ENCODE measurements around the gene NEK10. TPM values are rescaled to one million over a fixed set of nuclear protein-coding genes. Genes with fewer than 3 reads are reported as not detected.

The NEK10 gene
- total RNA-seq, 1 experiment from 2014 or later: 0.66 TPM

DNA sequence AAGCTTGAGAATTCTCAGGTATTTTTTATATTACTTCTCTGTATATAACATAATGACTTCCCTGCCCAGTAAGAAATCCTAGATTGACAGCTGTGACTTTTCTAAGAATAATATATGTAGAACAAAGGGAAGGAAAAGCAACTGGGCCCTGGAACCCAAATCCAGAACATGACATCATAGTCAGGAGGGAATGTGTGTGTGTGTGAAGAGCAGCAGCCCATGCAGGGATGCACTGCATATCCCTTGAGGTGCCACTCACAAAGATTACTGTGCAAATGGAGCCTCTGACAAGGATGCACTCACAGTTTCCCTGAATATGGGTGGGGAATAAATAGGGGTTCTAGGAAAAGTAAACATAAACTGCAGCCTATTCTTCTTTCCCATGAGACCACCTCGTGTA, 279.5 kb downstream of the NEK10 start:
- H4K91ac ChIP-seq (ENCODE audit: insufficient read length, low read depth, low read length): no peak overlapping the region
- no peak overlapping the region for H2BK120ac ChIP-seq (ENCODE audit: low read depth, low read length, poor library complexity, severe bottlenecking)
- no peak overlapping the region for H2AFZ ChIP-seq (ENCODE audit: low read length)
- no peaks in the 10 kb centered on the region for H3K9me3 ChIP-seq (ENCODE audit: control insufficient read depth, low read depth, low read length)
- H3T11ph ChIP-seq (ENCODE audit: low read length): no peak overlapping the region
- H4K8ac ChIP-seq (replicated peaks; ENCODE audit: insufficient read length, low read depth, low read length): no peak overlapping the region
- no peaks in the 10 kb centered on the region for H3K23me2 ChIP-seq (ENCODE audit: insufficient read length, low read depth, low read length, poor library complexity, severe bottlenecking)
- no peaks in the 10 kb centered on the region for H3K27me3 ChIP-seq (ENCODE audit: insufficient read depth, low read length)
- no peak overlapping the region for H3K56ac ChIP-seq (ENCODE audit: insufficient read length, low read depth, low read length)
- H4K5ac ChIP-seq (ENCODE audit: insufficient read length, low read depth, low read length): no peak overlapping the region
- peaks cover 0 to 4% (median 0%) of the 10 kb centered on the region in 3 experiments; a peak in 1 of 7 replicates for H3K36me3 Mint-ChIP-seq (ENCODE audit: insufficient read depth in 1 of 3, low read depth in 3 of 3)
- no peaks in the 10 kb centered on the region for H3K79me1 ChIP-seq (ENCODE audit: insufficient read depth, low read depth, low read length, poor library complexity, severe bottlenecking)
- no peak overlapping the region for H2BK12ac ChIP-seq (ENCODE audit: insufficient read length, low read depth, low read length)
- H3K27me3 Mint-ChIP-seq (ENCODE audit: low read depth): no peaks in the 10 kb centered on the region
- H3K14ac ChIP-seq (ENCODE audit: insufficient read depth, low read length): no peak overlapping the region
- H2BK20ac ChIP-seq (ENCODE audit: low read depth, low read length, poor library complexity, severe bottlenecking): no peak overlapping the region
- H3K27ac ChIP-seq (ENCODE audit: insufficient read length, low read depth, low read length): no peak overlapping the region
- no peak overlapping the region for H3K4me2 ChIP-seq (ENCODE audit: insufficient read depth, insufficient read length, low read length)
- H3K9me3 Mint-ChIP-seq: peaks cover 0 to 7% of the 10 kb centered on the region in 2 experiments; a peak in 3 of 5 replicates
- H3K4me1 Mint-ChIP-seq: peaks cover 4 to 7% of the 10 kb centered on the region in 2 experiments
- no peak overlapping the region for H3K27ac Mint-ChIP-seq
- H3K9ac ChIP-seq (ENCODE audit: extremely low read depth, insufficient read length, low read length): no peak overlapping the region
- DNase-seq: no peak
- no peaks in the 10 kb centered on the region for H4K20me1 ChIP-seq (ENCODE audit: control insufficient read depth, insufficient read depth, insufficient read length)
- H3K79me2 ChIP-seq (ENCODE audit: insufficient read depth, low read length): no peaks in the 10 kb centered on the region
- no peak overlapping the region for H2AK5ac ChIP-seq (ENCODE audit: insufficient read length, low read length)
- TF ChIP-seq, protein P1, sequence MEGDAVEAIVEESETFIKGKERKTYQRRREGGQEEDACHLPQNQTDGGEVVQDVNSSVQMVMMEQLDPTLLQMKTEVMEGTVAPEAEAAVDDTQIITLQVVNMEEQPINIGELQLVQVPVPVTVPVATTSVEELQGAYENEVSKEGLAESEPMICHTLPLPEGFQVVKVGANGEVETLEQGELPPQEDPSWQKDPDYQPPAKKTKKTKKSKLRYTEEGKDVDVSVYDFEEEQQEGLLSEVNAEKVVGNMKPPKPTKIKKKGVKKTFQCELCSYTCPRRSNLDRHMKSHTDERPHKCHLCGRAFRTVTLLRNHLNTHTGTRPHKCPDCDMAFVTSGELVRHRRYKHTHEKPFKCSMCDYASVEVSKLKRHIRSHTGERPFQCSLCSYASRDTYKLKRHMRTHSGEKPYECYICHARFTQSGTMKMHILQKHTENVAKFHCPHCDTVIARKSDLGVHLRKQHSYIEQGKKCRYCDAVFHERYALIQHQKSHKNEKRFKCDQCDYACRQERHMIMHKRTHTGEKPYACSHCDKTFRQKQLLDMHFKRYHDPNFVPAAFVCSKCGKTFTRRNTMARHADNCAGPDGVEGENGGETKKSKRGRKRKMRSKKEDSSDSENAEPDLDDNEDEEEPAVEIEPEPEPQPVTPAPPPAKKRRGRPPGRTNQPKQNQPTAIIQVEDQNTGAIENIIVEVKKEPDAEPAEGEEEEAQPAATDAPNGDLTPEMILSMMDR (conservative IDR thresholded peaks at IDR 0.05): no peak
- no peak overlapping the region for H3K4me3 Mint-ChIP-seq
- no peak overlapping the region for H2BK5ac ChIP-seq (ENCODE audit: insufficient read length, low read length)
- H3K4ac ChIP-seq (ENCODE audit: low read depth, low read length): no peak overlapping the region
- H3K23ac ChIP-seq (ENCODE audit: insufficient read length, low read depth, low read length): no peak overlapping the region
- H3K4me1 ChIP-seq (ENCODE audit: insufficient read depth, low read length): no peaks in the 10 kb centered on the region
- H2BK15ac ChIP-seq (ENCODE audit: low read depth, low read length): no peak overlapping the region
- WGBS (ENCODE audit: extremely low coverage, insufficient read length, low lambda C conversion rate): no CpG with 5 or more reads among the region's 1 CpG
- H3K18ac ChIP-seq (ENCODE audit: insufficient read length, low read depth, low read length): no peak overlapping the region

Data from H9 (cell line).